GOT3 (cell line): ENCODE results near the gene MBD5.

ENCODE experiments used
- DNase-seq: peaks from one replicate; lab custom pipeline; 2025; ENCODE audit warnings: mixed read lengths; lab: John Stamatoyannopoulos, UW

MBD5 gene

GRCh38 chr2:148023861-148024260, 3.0 kb downstream of the MBD5 start:
- DNase-seq: no peak

GRCh38 chr2:148026573-148026972, 5.7 kb downstream of the MBD5 start:
- no peak for DNase-seq

- DNase-seq: no peak
Observed at GRCh38 chr2:148027822-148028221, 6.9 kb downstream of the MBD5 start.

- DNase-seq: no peak
Observed at GRCh38 chr2:148028781-148029180, 7.9 kb downstream of the MBD5 start.

- DNase-seq: no peak
Observed at GRCh38 chr2:148031152-148031551, 10.3 kb downstream of the MBD5 start.

GRCh38 chr2:148032215-148032614, 11.3 kb downstream of the MBD5 start:
- DNase-seq: no peak

- no peak for DNase-seq
Observed at GRCh38 chr2:148039783-148040182, 18.9 kb downstream of the MBD5 start.

- DNase-seq: no peak
Observed at GRCh38 chr2:148042219-148042618, 21.3 kb downstream of the MBD5 start.

- DNase-seq: no peak
Observed at GRCh38 chr2:148044322-148044721, 23.4 kb downstream of the MBD5 start.

- DNase-seq: no peak
Observed at GRCh38 chr2:148046802-148047201, 25.9 kb downstream of the MBD5 start.

GRCh38 chr2:148048475-148049221, 27.8 kb downstream of the MBD5 start:
- DNase-seq: no peak

- no peak for DNase-seq
Observed at GRCh38 chr2:148049284-148049683, 28.4 kb downstream of the MBD5 start.

- no peak for DNase-seq
Observed at GRCh38 chr2:148052687-148053086, 31.8 kb downstream of the MBD5 start.

- no peak for DNase-seq
Observed at GRCh38 chr2:148058641-148059040, 37.8 kb downstream of the MBD5 start.

- no peak for DNase-seq
Observed at GRCh38 chr2:148063633-148064032, 42.7 kb downstream of the MBD5 start.

- no peak for DNase-seq
Observed at GRCh38 chr2:148065936-148066335, 45.0 kb downstream of the MBD5 start.

GRCh38 chr2:148067801-148068200, 46.9 kb downstream of the MBD5 start:
- no peak for DNase-seq

- DNase-seq: no peak
Observed at GRCh38 chr2:148071351-148071750, 50.5 kb downstream of the MBD5 start.

- DNase-seq: no peak
Observed at GRCh38 chr2:148096012-148096411, 75.1 kb downstream of the MBD5 start.

- no peak for DNase-seq
Observed at GRCh38 chr2:148102641-148103040, 81.8 kb downstream of the MBD5 start.

- no peak for DNase-seq
Observed at GRCh38 chr2:148103946-148104345, 83.1 kb downstream of the MBD5 start.

GRCh38 chr2:148106331-148106730, 85.4 kb downstream of the MBD5 start:
- DNase-seq: no peak

- no peak for DNase-seq
Observed at GRCh38 chr2:148108385-148108784, 87.5 kb downstream of the MBD5 start.

GRCh38 chr2:148110184-148110583, 89.3 kb downstream of the MBD5 start:
- no peak for DNase-seq
